Fibroblast of villous mesenchyme (primary cell): ENCODE results near the gene CLECL1. TPM values are rescaled to one million over a fixed set of nuclear protein-coding genes. Genes with fewer than 3 reads are reported as not detected.
"Not testable (repeated sequence)": the region's sequence is repeated elsewhere in the genome, so short reads cannot be mapped to it uniquely, and the experiment has no call there.

Source experiments
- DNase-seq: peaks from one replicate; pipeline ENCODE4 v3.0.0-alpha.2; 2010; ENCODE audit warnings: low read depth
- H3K4me3 ChIP-seq: 2 replicates; pipeline ENCODE4 v1.5.1; 2011; ENCODE audit warnings: low read depth, mild to moderate bottlenecking, low read length
- total RNA-seq: library from RNA; depleted of rRNA; stranded (reverse); fragments of >200 nt; gene quantifications from 2 replicates; pipeline ENCODE4 v1.2.3, GENCODE V29; 2012
- TF ChIP-seq, protein P1 (sequence below): IDR thresholded peaks from 2 replicates; pipeline ENCODE4 v1.5.1; 2012; ENCODE audit warnings: low read depth, mild to moderate bottlenecking, low read length; ENCODE audit not compliant: insufficient read depth

The CLECL1 gene
- total RNA-seq, 1 donor, result not detected

DNA sequence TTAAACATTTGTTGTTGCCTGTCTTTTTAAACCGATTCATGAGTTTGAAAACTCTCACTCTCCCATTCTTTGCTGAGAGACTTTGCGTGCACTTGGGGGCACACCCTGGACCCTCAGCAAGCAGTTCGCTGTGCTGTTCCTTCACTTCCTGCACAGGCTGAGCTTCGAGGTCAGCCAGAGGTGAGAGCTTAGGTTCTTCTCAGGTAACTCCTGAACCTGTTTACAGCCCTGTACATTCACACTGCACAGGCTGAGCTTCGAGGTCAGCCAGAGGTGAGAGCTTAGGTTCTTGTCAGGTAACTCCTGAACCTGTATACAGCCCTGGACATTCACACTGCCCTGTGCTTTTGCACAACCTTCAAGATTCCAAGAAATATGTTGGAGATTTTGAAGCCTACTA is 9.8 kb upstream of the CLECL1 start:
- no peak overlapping the region for H3K4me3 ChIP-seq
- no peak for DNase-seq
- TF ChIP-seq, protein P1, sequence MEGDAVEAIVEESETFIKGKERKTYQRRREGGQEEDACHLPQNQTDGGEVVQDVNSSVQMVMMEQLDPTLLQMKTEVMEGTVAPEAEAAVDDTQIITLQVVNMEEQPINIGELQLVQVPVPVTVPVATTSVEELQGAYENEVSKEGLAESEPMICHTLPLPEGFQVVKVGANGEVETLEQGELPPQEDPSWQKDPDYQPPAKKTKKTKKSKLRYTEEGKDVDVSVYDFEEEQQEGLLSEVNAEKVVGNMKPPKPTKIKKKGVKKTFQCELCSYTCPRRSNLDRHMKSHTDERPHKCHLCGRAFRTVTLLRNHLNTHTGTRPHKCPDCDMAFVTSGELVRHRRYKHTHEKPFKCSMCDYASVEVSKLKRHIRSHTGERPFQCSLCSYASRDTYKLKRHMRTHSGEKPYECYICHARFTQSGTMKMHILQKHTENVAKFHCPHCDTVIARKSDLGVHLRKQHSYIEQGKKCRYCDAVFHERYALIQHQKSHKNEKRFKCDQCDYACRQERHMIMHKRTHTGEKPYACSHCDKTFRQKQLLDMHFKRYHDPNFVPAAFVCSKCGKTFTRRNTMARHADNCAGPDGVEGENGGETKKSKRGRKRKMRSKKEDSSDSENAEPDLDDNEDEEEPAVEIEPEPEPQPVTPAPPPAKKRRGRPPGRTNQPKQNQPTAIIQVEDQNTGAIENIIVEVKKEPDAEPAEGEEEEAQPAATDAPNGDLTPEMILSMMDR, result no peak

DNA sequence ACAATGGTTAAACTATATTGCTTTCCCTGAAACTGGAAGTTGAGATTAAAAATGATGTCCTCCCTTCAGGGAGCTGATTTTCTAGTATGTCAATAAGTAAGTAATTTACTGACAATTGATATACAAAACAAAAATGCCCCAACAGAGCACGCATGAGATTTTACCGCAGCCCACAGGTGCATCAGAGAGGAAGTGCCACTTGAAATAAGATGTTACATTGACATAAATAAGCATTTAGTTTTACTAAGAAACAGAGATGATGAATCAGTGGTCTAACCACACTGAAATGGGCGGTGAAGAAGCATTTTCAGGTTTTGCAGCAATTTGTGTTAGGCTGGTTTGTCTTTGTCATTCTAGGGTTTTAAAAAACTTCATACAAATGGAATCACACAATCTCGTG is 8.8 kb upstream of the CLECL1 start:
- no peak overlapping the region for H3K4me3 ChIP-seq
- TF ChIP-seq, protein P1, result no peak
- no peak for DNase-seq

DNA sequence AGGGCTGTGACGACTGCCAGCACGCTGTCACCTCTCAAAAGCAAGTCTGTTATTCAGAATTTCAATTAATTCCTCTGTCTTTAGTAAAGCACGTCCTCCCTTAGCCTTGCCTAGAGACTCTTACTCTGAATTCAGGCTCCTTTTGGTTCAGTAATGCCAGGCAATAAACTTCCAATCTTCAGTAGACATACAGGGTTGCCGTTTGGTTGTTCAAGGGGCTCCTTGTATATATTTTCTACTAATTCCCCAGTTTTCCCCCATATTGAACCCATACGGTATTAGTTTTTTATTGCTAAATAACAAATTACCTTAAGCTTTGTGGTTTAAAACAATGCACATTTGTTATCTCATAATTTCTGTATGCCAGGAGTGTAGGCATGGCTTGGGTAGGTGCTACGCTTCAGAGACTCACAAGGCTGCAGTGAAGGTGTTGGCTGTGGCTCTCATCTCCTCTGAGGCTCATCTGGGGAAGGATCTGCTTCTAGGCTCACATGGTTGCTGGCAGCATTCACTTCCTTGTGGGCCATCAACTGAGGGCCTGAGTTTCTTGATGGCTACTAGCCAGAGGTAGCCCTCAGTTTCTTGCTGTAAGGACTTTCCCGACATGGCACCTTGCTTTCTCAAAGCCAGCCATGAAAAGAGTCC is 7.3 kb upstream of the CLECL1 start:
- peak overlapping the region; percentile 37 for H3K4me3 ChIP-seq
- DNase-seq, result no peak
- TF ChIP-seq, protein P1, result no peak

DNA sequence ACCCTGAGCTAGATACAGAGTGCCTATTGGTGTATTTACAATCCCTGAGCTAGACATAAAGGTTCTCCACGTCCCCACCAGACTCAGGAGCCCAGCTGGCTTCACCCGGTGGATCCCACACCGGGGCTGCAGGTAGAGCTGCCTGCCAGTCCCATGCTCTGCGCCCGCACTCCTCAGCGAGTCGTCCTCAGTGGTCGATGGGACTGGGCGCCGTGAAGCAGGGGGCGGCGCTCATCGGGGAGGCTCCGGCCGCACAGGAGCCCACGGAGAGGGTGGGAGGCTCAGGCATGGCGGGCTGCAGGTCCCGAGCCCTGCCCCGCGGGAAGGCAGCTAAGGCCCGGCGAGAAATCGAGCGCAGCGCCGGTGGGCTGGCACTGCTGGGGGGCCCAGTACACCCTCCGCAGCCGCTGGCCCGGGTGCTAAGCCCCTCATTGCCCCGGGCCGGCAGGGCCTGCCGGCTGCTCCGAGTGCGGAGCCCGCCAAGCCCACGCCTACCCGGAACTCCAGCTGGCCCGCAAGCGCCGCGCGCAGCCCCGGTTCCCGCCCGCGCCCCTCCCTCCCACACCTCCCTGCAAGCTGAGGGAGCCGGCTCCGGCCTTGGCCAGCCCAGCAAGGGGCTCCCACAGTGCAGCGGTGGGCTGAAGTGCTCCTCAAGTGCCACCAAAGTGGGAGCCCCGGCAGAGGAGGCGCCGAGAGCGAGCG is 6.7 kb upstream of the CLECL1 start:
- H3K4me3 ChIP-seq, result peak overlapping the region; percentile 37
- DNase-seq, result not testable (repeated sequence)

DNA sequence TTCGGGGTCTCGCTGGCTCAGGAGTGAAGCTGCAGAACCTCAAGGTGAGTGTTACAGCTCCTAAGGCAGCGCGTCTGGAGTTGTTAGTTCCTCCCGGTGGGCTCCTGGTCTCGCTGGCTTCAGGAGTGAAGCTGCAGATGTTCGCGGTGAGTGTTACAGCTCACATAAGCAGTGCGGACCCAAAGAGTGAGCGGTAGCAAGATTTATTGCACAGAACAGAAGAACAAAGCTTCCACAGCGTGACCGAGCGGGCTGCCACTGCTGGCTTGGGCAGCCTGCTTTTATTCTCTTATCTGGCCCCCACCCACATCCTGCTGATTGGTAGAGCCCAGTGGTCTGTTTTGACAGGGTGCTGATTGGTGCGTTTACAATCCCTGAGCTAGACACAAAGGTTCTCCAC is 6.0 kb upstream of the CLECL1 start:
- DNase-seq, H3K4me3 ChIP-seq: not testable (repeated sequence)

DNA sequence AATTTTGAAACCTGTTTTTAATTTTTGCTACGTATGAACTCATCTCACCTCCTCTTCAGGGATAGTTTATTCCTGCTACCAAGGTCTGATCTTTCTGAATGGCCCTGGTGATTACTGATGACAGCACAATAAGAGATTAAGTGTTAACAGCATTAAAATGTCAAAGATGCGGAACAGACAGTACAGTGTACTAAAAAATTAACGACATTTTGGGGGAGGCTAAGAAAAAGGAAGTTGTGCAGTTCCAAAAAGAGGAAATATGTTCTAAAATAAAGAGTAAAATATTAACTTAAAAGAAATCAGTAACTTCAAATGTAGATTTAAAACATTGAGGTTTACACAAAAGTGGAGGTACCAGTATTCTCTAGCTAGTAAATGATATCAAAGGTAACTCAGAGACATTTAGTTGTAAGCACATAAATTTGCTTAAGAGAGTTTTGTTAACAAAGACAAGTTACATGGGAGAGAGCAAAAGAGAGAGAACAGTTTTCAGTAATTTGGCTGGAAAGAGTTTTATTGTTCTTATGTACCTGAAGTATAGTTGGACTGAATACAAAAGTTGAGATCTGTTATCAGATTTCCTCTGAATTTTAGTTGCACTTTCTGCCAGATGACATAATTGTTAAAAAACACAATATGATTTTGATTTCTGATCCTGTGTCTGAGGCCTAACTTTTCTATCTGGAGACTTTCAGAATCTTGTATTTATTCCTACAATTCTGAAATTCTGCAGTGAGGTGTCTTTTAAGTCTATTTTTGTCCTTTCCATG is 4.2 kb upstream of the CLECL1 start:
- no peak overlapping the region for H3K4me3 ChIP-seq
- TF ChIP-seq, protein P1, result no peak
- peak; percentile 67 for DNase-seq

DNA sequence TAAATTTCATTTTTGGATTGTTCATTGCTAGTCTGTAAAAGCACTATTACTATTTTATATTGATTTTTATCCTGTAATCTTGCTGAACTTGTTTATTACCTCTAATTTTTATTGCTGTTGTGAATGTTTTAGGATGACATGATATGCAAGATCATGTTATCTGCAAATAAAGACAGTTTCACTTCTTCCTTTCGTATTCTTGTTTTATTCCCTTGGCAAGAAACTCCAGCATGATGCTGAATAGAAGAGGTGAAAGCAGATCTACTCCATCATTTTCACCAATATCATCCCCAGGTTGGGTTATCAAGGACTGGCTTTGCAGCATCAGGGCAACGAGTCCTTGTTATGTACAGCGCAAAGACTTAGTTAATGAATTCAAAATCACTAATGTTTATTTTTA is 2.7 kb upstream of the CLECL1 start:
- no peak for DNase-seq
- TF ChIP-seq, protein P1, result no peak
- H3K4me3 ChIP-seq, result no peak overlapping the region
